ENCODE measurements around the gene GRAMD4.
A peak's percentile ranks its signal among the peaks of the same experiment; 100 is the strongest.

- TF ChIP-seq CTCF (IDR thresholded peaks at IDR 0.05): peak in 2 of 5 experiments; percentile 23
- no peak for TF ChIP-seq POLR2A (IDR thresholded peaks at IDR 0.05)
- no peak for TF ChIP-seq POLR2AphosphoS5 (IDR thresholded peaks at IDR 0.05)
These were observed 11.0 kb upstream of the GRAMD4 start for GRCh38 chr22:46609175-46609690.

Data from transverse colon (tissue), 4 donors.